ENCODE data around the gene PPP2R3A.
A peak's percentile ranks its signal among the peaks of the same experiment; 100 is the strongest.
"Not testable (repeated sequence)": the region's sequence is repeated elsewhere in the genome, so short reads cannot be mapped to it uniquely, and the experiment has no call there.

Gene PPP2R3A

DNA sequence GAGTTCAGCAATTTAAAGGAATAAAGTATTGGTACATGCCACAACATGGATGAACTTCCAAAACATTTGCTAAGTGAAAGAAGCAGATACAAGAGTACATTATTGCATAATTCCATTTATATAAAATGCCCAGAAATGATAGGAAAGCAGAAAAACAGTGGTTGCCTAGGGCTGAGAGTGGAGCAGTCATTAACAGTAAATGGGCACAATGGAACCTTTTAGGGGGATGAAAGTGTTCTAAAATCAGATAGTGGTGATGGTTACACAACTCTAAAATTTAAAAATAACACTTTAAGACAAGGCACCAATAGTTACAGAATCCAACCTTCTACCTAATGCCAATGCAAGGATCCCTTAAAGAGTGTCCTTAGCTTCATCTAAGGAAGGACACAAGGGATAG lies 196.0 kb downstream of the PPP2R3A start:
- no peak for DNase-seq

DNA sequence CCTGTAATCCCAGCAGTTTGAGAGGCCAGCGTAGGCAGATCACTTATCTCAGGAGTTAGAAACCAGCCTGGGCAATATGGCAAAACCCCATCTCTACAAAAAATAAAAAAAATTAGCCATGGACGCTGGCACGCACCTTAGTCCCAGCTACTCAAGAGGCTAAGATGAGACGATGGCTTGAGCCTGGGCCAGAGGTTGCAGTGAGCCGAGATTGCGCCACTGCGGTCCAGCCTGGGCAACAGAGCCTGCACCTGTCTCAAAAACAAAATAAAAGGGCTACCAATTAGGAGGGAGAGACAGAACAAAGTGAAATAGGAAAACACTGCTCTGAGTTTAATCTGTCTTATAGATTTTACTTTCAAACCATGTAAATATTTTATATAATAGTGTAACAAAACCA lies 196.8 kb downstream of the PPP2R3A start:
- DNase-seq, result no peak

DNA sequence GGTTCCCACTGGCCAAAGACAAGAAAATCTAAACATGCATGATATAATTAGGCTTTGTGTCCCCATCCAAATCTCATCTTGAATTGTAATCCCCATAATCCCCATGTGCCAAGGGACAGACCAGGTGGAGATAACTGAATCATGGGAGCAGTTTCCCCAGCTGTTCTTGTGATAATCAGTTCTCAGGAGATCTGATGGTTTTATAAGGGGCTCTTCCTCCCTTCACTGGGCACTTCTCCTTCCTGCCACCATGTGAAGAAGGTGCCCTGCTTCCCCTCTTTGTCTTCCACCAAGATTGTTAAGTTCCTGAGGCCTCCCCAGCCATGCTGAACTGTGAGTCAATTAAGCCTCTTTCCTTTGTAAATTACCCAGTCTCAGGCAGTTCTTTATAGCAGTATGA lies 198.1 kb downstream of the PPP2R3A start:
- not testable (repeated sequence) for DNase-seq

DNA sequence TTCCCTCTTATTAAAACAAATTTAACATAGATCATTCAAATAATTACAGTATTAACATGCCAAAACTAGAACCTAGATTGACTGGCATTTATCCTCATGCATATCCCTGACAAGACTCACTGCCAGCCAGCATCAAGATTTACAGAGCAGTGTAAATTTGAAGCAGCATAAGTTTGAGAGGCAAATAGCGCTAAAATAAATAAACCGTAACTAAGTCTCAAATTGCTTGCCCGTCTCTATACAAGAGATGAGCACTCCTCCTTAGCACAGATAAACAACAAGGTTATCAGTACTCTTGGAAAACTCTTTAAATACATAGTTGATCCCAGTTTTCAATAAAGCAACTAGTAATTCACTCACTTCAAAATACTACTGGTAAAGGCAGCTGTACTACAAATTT lies 201.0 kb downstream of the PPP2R3A start:
- no peak for DNase-seq

DNA sequence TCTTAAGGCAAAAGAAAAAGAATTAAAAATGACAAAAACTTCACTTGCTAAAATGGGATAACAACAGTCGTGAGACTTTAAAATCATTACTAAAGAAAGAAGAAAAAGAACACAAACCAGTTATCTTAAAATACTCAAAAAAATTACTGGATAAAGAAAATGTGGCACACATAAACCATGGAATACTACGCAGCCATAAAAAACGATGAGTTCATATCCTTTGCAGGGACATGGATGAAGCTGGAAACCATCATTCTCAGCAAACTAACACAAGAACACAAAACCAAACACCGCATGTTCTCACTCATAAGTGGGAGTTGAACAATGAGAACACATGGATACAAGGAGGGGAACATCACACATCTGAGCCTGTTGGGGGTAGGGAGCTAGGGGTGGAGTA lies 202.7 kb downstream of the PPP2R3A start:
- not testable (repeated sequence) for DNase-seq

DNA sequence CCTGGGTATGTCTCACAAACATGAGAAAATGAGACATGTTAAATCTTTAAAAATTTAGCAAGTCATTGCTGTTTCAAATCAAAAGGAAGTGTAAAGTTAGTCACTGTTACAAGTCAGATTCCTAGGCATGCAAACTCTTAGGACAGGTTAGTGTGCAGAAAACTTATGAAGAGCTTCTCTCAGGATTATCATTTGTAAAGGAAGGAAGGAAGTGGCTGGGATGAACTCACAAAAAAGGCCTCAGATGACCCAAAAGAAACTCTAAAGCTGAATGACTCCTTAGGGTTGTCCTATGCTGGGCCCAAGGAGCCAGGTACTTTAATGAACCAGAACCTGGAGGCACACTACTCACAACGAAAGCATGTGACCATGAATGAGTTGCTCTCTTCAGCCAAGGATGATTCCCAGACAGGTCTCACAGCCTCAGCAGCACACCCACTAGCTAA lies 205.6 kb downstream of the PPP2R3A start:
- peak; percentile 54 for DNase-seq

DNA sequence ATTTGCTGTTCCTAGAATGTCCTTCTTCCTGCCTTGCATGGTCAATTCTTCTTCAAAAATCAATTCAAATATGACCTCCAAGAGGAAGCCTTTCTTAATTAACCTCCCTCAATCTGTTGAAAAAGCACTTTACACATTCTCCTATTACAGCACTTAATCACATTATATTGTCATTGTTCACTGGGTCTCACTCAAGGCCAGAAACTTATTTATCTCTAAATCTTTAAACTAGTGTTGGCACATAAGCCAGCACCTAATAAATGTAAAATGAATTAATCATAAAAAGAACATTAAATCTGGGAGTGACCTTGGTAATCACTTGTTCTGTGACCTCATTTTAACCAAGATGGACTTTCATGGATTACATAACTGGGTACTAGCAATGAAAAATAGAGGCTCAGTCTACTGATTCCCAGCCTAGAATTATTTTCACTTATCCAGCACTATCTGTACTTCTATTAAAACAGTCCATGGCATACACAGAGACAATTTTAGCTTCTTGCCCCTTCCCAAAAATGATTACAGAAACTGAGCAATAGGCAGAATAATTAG lies 208.5 kb downstream of the PPP2R3A start:
- no peak for DNase-seq

DNA sequence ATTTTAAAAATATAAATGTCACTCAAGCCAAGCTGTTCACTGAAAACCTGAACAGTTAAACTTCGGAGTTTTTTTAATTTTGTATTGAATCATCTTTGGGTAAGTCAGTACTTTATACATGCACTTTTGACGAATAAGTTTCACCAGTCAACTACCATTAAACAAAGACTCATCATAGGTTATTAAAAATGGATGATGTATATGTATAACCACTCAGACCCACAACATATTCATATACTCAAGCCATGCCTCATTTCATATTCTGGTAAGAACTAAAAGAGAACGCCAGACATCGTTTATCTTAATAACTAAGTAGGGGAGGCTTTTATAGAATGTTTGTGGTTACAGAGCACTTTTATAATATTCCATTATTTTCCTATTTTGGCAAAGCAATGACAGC lies 212.3 kb downstream of the PPP2R3A start:
- no peak for DNase-seq

DNA sequence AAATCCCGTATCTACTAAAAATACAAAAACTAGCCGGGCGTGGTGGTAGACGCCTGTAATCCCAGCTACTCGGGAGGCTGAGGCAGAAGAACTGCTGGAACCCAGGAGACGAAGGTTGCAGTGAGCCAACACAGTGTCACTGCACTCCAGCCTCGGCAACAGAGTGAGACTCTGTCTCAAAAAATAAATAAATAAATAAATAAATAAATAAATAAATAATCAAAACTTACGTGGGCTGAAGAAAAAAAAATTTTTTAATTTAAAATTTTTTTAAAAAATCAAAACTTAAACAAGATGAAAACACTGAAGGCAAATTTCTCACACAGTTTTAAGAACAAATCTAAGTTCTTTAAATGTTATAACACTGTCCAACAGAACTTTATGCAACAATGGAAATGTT lies 216.2 kb downstream of the PPP2R3A start:
- DNase-seq, result no peak

DNA sequence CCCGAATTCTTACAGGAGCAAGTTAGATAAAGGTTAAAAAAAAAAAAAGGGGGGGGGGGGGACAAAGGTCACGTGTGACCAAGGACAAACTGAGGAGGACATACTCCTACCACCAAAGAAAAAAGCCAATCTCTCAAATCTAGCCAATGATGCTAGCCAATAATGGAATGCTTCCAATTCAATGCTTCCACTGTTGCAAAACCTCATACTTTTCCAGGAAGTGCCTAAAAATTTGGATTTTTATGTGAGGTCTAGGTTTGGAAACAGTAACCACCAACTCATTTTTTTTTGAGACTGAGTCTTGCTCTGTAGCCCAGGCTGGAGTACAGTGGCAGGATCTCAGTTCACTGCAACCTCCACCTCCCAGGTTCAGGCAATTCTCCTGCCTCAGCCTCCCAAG lies 219.2 kb downstream of the PPP2R3A start:
- no peak for DNase-seq

DNA sequence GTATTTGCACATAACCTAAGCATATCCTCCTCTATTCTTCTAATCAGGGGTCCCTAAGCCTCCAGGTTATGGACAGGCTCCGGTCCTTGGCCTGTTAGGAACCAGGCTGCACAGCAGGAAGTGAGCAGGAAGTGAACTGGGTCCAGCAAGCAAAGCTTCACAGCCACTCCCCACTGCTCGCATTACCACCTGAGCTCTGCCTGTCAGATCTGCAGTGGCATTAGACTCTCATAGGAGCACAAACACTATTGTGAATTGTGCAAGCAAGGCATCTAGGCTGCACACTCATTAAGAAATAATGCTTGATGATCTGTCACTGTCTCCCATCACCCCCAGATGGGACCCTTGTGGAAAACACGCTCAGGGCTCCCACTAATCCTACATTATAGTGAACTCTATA lies 220.8 kb downstream of the PPP2R3A start:
- peak; percentile 38 for DNase-seq

DNA sequence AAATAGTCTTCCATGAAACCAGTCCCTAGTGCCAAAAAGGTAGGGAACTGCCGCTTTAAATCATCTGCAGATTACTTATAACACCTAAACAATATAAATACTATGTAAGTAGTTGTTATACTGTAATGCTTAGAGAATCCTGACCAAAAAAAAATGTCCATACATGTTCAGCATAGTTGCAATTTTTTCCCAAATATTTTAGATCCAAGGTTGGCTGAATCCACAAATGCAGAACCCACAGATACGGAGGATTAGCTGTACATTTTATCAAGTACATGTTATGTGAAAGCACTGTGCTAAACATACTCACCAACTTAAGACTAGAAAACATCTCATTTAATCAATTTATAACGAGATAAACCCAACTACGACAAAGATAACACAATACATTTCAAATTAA lies 221.3 kb downstream of the PPP2R3A start:
- DNase-seq, result no peak

DNA sequence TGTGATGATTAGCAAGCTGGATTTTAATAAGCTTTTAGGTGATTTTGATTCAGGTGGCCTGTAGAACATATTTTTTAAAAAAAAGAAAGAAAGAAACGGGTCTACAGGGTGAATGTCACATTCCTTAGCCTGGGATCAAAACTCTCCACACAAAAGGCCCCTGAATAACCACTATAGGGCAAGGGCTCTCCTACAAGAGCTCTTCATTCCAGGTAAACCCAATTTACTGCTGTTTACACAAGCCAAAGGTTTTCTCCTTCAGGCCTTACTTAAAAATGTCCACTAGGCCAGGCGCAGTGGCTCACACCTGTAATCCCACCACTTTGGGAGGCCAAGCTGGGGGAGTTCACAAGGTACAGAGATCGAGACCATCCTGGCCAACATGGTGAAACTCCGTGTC lies 222.3 kb downstream of the PPP2R3A start:
- DNase-seq, result no peak

DNA sequence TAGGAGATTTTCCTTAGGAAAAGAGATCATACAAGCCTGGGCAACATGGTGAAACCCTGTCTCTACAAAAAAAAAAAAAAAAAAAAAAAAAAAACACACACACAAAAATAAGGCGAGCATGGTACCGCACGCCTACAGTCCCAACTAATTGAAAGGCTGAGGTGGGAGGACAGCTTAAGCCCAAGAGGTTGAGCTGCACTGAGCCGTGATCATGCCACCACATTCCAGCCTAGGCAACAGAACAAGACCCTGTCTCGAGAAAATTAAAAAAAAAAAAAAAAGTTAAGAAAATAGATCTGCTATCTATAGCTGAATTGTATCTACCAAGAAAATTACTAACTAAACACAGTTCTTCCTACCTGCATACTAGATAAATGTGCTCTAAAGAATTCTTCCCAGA lies 223.5 kb downstream of the PPP2R3A start:
- no peak for DNase-seq

DNA sequence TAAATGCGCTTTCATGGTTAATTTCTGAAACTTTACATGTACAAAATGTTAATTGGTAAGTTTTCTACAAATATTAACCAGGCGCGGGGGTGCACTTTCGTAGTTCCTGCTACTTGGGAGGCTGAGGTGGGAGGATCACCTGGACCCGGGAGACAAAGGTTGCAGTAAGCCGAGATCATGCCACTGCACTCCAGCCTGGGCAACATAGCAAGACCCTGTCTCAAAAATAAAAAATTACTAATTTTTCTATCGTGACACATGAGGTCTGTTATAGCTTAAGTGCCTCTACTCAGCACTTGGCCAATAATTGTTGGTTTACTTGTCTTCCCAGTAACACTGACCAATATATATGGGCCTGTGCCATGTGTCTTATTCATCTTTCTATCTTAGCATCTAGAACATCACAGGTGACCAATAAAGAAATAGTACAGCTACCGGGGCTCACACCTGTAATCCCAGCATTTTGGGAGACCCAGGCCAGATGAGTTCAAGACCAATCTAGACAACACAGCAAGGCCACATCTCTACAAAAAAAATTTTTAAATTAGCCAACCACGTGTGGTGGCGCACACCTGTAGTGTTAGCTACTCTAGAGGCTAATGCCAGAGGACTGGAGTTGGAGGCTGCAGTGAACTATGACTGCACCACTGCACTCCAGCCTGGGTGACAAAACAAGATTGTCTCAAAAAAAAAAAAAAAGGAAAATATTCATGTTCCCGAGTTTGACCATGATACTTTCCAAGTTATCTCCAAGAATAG lies 224.5 kb downstream of the PPP2R3A start:
- DNase-seq, result no peak

DNA sequence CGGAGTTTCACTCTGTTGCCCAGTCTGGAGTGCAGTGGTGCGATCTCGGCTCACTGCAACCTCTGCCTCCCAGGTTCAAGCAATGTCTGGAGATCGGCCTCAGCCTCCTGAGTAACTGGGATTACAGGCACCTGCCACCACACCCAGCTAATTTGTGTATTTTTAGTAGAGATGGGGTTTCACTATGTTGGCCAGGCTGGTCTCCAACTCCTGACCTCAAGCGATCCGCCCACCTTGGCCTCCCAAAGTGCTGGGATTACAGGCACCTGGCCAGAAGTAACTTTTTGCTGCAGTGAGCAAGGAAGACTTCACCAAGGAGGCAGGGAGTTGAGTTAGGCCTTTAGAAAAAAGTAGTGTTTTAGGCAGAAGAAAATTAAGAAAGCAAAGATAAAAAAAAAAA lies 226.7 kb downstream of the PPP2R3A start:
- not testable (repeated sequence) for DNase-seq

DNA sequence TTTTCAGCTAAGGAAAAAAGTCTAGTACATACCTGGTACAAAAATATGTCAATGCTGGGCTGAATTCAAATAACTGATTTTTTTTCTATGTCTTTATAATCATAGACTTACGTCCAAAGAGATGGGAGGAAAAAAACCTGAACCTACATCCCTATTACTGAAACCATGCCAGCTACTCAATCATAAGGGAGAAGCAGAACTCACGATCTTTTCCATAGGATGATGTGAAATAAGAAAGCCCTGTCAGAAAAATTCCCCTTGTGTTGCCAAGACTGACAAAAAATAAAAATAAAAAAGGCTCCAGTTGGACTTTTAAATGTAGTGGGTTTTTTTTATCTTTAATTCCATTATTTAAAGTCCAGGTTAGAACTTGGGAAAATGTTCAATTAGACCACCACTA lies 227.3 kb downstream of the PPP2R3A start:
- DNase-seq, result no peak

DNA sequence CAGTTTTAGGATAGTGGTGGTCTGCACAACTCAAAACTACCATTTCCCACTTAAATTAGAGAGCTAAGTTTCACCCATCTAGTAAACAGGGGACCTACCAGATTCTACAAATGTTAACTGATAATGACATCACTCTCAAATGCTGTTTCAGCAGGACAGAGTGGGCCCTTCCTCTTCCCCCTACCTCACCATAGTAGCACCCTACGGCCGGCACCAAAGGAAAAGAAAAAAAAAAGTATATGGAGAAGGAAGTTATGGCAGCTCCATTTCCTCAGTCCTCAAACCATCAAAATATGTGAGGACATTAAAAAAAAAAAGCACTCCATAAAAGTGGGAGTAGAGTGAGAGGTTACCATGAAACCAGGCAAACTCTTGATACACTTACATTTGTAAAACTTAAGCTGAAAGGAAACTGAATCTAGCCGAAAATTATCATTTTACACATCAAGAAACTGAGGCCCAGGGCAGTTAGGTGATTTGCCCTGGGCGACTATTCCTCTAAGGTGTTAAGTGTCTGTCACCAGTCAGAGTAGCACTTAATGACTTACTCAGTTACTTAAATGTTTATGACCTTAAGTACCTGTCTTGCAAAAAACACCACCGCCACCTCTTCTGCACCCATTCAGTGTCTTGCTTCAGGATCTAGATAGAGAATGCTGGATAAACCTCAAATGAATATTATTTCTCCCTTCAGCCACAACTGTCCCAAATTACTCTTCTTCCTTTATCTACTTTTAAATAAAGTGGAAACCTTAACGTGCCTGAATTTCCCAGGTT lies 227.9 kb downstream of the PPP2R3A start:
- DNase-seq, result peak; percentile 28

DNA sequence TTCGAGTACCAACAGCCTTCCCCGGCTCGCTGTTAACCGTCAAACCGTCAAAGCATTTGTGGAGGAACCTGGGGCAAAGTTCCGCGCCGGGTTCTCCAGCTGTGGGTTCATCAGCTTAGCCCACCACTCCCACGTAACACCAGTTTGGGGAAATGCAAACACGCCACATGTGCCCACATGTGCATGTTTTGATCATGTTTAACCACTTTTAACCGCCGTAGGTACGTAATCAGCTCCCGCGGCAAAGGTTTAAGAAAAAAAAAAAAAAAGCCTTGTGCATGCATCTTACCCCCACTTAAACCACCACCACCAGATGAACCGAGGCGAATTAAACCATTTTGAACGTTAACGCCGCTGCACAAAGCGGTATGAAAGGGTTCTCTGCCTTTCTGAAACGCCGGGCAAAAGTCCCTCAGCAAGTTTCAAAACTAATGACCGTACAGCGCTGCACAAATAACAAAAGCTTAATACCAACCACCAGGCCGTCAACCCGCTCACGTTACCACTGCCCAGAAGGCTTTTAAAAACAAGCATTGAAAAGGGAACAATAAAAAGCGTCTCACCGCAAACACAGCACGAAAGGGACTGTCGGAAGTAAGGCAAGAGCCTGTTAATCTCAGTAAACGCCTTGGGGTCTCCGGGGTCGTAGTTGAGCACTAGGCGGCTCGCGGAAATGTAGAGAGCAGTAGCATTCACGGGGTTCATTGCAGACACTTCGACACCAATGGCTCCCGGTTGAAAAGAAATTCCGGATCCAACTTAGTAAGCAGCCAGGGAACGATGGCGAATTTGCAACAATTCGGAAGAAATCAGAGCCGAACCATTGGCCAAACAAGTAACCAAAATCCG lies 229.1 kb downstream of the PPP2R3A start:
- DNase-seq, result peak; percentile 80

DNA sequence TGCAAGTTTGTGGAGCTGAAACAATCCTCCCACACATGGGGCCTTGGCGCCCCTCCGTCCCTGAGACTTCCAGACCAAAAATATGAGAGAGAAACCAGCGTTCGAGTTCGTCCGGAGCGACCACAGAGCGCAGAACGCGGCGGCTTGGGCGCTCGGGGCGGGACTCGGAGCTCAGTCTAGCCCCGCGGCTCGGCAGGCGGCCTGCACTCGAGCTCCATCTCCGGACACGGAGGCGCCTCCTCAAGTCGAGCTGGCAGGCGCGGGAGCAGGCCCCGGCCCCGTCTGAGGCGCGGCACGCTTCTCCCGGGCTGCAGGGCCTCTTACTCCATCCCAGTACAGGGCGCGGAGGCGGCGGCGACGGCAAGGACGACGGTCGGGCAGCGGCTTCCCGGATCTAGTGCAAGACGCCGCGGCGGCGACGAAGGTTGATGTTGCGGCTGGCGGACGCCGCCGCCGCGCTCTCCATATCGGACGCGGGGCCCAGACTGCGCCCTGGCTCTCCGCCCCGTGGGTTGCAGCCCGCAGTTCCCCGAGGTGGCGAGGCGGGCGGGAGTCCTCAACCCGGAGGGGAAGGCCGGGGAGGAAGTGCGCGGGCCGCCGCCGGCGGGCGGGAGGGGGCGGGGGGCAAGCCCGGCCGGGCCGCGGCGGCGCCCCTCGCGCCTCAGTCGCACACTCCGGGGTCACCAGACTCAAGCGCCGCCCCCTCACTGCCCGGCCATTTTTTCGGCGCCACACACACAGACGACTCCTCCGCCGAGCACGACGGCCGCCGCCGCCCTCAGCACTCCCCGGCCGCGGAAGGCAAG lies 229.9 kb downstream of the PPP2R3A start:
- peak; percentile 63 for DNase-seq

DNA sequence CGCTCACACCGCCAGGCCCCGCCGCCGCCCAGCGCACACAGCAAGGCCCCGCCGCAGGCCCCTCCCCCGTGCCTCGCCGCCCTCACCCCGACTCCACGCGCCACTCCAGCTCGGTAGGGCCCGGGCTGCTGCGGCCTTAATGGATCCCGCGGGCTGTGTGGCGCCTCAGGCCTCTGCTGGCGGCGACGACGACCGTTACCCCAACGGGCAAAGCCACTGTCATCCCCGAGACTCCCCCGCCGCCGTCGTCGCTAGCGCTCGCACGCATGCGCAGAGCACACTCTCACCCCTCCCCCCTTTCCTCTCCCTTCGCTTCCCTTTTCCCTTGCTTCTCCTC lies 230.5 kb downstream of the PPP2R3A start, which contains the start of gene MSL2:
Gene MSL2, minus strand, starts transcription at position 272 of the 337 bp plus-strand sequence. CDS start 1,222 bp downstream, outside the sequence.
- DNase-seq, result peak; percentile 78

Data from activated CD4-positive, alpha-beta T cell treated with anti-CD3 and anti-CD28 coated beads, Interleukin-10, Interleukin-2, amounts not matched to agents 100 ng/mL and 50 ng/mL, durations not matched to agents 16 hours and 8 hours (primary cell).